OCI-LY1 (cell line): Measurements from ENCODE around the gene MRTFA.

Source experiments
- H2AFZ ChIP-seq: fragments of 200-600 bp; sonication (generic), shearing (Covaris generic); 2 replicates; pipeline ENCODE4 v1.6.0; 2014; ENCODE audit warnings: antibody characterized with exemption, mild to moderate bottlenecking, low read length
- H3F3A ChIP-seq: fragments of 200-600 bp; sonication (generic), shearing (Covaris generic); 2 replicates; pipeline ENCODE4 v1.6.0; 2014; ENCODE audit warnings: mild to moderate bottlenecking, antibody characterized with exemption, low read length, moderate library complexity; ENCODE audit not compliant: insufficient read depth
- H3K27ac ChIP-seq: fragments of 200-600 bp; sonication (generic); 2 replicates; pipeline ENCODE4 v1.5.1; 2014; ENCODE audit warnings: low read length, mixed run types, mild to moderate bottlenecking, low read depth; ENCODE audit not compliant: poor library complexity, severe bottlenecking
- H3K27me3 ChIP-seq: fragments of 200-600 bp; sonication (generic); 2 replicates; pipeline ENCODE4 v1.6.0; 2014; ENCODE audit warnings: antibody characterized with exemption, mild to moderate bottlenecking, low read length, moderate library complexity; ENCODE audit not compliant: insufficient read depth
- H3K36me3 ChIP-seq: fragments of 200-600 bp; sonication (generic); 2 replicates; pipeline ENCODE4 v1.6.1; 2014; ENCODE audit warnings: mild to moderate bottlenecking, antibody characterized with exemption, low read length, moderate library complexity, mixed read lengths; ENCODE audit not compliant: insufficient read depth
- H3K4me1 ChIP-seq: fragments of 200-600 bp; sonication (generic); 2 replicates; pipeline ENCODE4 v1.5.1; 2014; ENCODE audit warnings: mild to moderate bottlenecking, low read length, moderate library complexity; ENCODE audit not compliant: insufficient read depth, severe bottlenecking
- H3K4me2 ChIP-seq: fragments of 200-600 bp; sonication (generic), shearing (Covaris generic); 2 replicates; pipeline ENCODE4 v1.6.1; 2014; ENCODE audit warnings: low read length
- H3K4me3 ChIP-seq: fragments of 200-600 bp; sonication (generic); 2 replicates; pipeline ENCODE4 v1.5.1; 2014; ENCODE audit warnings: low read length, low read depth, mild to moderate bottlenecking, mixed read lengths; ENCODE audit not compliant: poor library complexity, severe bottlenecking
- H3K79me2 ChIP-seq: fragments of 200-600 bp; shearing (Covaris generic); 2 replicates; pipeline ENCODE4 v1.6.1; 2016; ENCODE audit warnings: mixed run types, low read length, mixed read lengths; ENCODE audit not compliant: insufficient read depth
- H3K9ac ChIP-seq: fragments of 200-600 bp; sonication (generic), shearing (Covaris generic); 2 replicates; pipeline ENCODE4 v1.6.1; 2014; ENCODE audit warnings: mild to moderate bottlenecking, low read length, mixed read lengths
- H3K9me2 ChIP-seq: fragments of 200-600 bp; sonication (generic), shearing (Covaris generic); 2 replicates; pipeline ENCODE4 v1.6.1; 2014; ENCODE audit warnings: low read depth, mild to moderate bottlenecking, low read length, mixed read lengths
- H3K9me3 ChIP-seq: fragments of 200-600 bp; shearing (Covaris generic); 2 replicates; pipeline ENCODE4 v1.6.1; 2014; ENCODE audit warnings: low read length, mixed read lengths
- H4K20me1 ChIP-seq: fragments of 200-600 bp; sonication (generic), shearing (Covaris generic); 2 replicates; pipeline ENCODE4 v1.6.0; 2016; ENCODE audit warnings: mild to moderate bottlenecking, low read length; ENCODE audit not compliant: insufficient read depth
- EZH2 ChIP-seq: fragments of 200-600 bp; sonication (generic), shearing (Covaris generic); IDR thresholded peaks from 2 replicates; pipeline ENCODE4 v1.8.0; 2017; ENCODE audit warnings: borderline replicate concordance, mixed run types, mild to moderate bottlenecking, antibody characterized with exemption, low read length, moderate library complexity, mixed read lengths
- TF ChIP-seq, protein P1 (sequence below): fragments of 200-600 bp; sonication (generic), shearing (Covaris generic); IDR thresholded peaks from 2 replicates; pipeline ENCODE4 v1.5.1; 2017; ENCODE audit warnings: mild to moderate bottlenecking, antibody characterized with exemption, low read length, moderate library complexity, mixed read lengths

The MRTFA gene

DNA sequence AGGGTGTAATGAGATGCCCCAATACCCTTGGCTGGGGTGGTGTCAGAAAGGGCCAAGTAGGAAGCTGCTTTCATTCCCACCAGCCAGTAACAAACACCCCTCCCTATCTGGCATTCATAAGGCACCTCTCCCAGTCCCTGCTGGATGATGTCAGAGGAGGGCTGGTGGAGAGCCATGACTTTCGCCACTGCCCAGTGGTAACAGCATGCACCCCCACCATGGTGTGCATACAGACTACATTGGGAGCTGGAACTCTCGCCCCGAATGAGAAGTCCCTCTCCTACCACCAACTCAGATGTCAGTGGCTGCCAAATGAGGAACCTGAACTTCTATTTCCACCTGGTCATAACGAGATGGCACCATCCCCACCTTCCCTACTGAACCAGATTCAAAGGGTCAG lies 192.8 kb downstream of the MRTFA start:
- no peaks in the 10 kb centered on the region for H3K9me2 ChIP-seq
- H3K9me3 ChIP-seq, result 0 out of 2 replicates have a peak, but pooled peaks cover 3% of the 10 kb centered on the region
- H3K9ac ChIP-seq, result no peak overlapping the region
- no peaks in the 10 kb centered on the region for H3K27me3 ChIP-seq
- peaks cover 9% of the 10 kb centered on the region for H3K4me1 ChIP-seq
- TF ChIP-seq, protein P1, sequence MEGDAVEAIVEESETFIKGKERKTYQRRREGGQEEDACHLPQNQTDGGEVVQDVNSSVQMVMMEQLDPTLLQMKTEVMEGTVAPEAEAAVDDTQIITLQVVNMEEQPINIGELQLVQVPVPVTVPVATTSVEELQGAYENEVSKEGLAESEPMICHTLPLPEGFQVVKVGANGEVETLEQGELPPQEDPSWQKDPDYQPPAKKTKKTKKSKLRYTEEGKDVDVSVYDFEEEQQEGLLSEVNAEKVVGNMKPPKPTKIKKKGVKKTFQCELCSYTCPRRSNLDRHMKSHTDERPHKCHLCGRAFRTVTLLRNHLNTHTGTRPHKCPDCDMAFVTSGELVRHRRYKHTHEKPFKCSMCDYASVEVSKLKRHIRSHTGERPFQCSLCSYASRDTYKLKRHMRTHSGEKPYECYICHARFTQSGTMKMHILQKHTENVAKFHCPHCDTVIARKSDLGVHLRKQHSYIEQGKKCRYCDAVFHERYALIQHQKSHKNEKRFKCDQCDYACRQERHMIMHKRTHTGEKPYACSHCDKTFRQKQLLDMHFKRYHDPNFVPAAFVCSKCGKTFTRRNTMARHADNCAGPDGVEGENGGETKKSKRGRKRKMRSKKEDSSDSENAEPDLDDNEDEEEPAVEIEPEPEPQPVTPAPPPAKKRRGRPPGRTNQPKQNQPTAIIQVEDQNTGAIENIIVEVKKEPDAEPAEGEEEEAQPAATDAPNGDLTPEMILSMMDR, result no peak
- no peak for TF ChIP-seq EZH2
- H2AFZ ChIP-seq, result no peak overlapping the region
- H3K79me2 ChIP-seq, result peaks cover 50% of the 10 kb centered on the region
- H3K36me3 ChIP-seq, result peaks cover 47% of the 10 kb centered on the region
- H3F3A ChIP-seq, result no peaks in the 10 kb centered on the region
- H4K20me1 ChIP-seq, result no peaks in the 10 kb centered on the region
- no peak overlapping the region for H3K4me3 ChIP-seq
- H3K4me2 ChIP-seq, result no peak overlapping the region
- no peak overlapping the region for H3K27ac ChIP-seq

DNA sequence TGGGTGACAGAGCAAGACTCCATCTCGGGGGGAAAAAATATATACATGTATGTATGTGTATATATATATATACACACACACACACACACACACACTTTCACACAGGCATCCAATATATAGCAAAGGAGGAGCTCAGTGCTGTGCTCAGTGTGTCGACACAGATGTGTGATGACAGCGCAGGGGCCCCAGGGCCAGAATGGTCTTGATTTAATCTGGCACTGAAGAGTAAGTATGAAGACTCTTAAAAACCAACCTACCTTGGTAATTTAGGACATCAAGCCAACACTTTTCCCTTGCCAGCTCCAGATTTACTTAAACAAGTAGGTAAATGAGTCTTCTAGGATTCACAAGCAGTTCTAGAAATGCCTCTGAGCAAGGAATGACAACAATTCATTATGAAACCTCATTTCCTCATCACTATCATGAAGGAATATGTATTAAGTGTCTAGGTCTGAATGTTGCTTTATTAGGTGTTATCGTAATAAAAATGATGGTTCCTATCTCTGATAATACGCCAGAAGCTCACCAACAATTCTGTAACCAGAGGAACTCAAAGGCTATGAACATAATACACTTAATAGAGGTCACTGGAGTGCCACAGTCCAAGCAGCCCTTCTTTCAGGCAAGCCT lies 194.6 kb downstream of the MRTFA start:
- Histone ChIP-seq H3K4me1 (peaks cover 21% of the 10 kb centered on the region), H3K79me2 (peaks cover 36% of the 10 kb centered on the region), H3K9me3 (0 out of 2 replicates have a peak, but pooled peaks cover 3% of the 10 kb centered on the region), H3K4me3 (no peak overlapping the region), H3K9me2 (no peaks in the 10 kb centered on the region), H3K27ac (no peak overlapping the region), H3K4me2 (no peak overlapping the region), H3K36me3 (peaks cover 42% of the 10 kb centered on the region), H2AFZ (no peak overlapping the region), H3F3A (peaks cover 3% of the 10 kb centered on the region; the same call in 1 of the 2 replicates), H4K20me1 (no peaks in the 10 kb centered on the region), H3K27me3 (no peaks in the 10 kb centered on the region), H3K9ac (no peak overlapping the region)
- no peak for TF ChIP-seq EZH2
- TF ChIP-seq, protein P1, result no peak

DNA sequence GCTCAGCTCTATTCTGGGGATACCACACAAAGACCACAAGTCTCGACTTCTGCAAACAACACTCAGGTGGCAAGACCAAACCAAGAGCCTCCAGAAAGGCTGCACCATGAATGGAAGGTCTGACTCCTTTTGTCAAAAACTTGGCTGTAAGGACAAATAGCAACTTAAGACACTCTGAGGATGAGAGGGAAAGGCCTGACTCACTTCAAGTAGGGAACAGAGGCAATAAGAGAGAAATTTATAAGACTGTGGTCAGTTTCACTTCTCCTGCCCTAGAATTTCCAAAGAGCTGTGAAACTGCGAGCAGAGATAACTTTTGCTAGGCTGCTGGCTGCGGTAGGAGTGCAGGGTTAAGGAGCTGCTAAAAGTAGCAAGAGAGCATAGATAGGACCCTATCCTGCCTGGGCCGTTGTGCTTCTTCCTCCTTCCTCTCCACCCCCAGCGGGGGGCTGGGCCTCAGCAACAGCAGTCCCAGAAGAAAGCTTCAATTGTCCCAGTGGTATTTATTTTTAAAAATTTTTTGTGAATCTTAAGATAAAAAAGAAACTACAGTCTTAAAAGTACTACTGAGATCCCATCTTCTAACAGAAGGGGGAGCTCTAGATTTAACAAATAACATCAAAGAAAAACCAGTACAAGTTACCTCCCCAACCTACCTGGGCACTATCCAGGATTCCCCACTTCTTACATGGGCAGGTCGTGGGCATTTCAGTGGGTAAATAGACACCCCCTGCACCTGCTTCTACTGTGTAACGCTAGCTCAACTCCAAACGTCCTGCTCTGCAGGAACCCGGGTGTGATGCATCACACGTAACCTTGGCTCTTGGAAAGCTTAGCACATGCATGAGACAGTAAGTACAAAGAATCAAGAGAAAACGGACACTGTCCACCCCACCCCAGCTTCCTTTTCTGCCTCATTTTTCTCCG lies 199.8 kb downstream of the MRTFA start:
- Histone ChIP-seq H4K20me1 (no peaks in the 10 kb centered on the region), H3K79me2 (0 out of 2 replicates have a peak, but pooled peaks cover 4% of the 10 kb centered on the region), H3K4me1 (peaks cover 42% of the 10 kb centered on the region), H3K27me3 (no peaks in the 10 kb centered on the region), H3K36me3 (peaks cover 30% of the 10 kb centered on the region), H3K4me2 (peak overlapping the region; percentile 46), H2AFZ (no peak overlapping the region), H3K4me3 (peak overlapping the region; percentile 35), H3K9me2 (no peaks in the 10 kb centered on the region), H3F3A (peaks cover 14% of the 10 kb centered on the region), H3K27ac (peak overlapping the region; percentile 97), H3K9ac (peak overlapping the region; percentile 35), H3K9me3 (no peaks in the 10 kb centered on the region)
- TF ChIP-seq EZH2, result no peak
- TF ChIP-seq, protein P1, result peak; percentile 71
